ENCODE results near the gene ATRNL1.

Gene ATRNL1

DNA sequence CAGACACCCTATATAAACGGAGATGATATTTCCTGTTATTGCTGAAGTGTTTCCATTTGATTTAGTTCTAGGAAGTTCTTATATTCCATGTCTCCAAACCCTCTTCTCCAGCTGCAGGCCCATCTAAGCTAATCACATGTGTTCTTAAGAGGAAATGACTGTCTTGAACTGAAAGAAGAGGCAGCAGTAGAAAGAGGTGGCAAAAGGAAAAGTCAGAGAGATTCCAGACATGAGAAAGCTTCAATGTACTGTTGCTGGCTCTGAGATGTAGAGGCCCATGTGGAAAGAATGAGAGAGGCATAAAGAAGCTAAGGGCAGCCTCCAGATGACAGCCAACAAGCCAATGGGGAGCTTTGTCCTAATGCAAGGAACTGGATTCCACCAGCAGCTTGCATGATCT lies 892.6 kb downstream of the ATRNL1 start:
- DNase-seq (ENCODE audit: low read depth) = no peak

DNA sequence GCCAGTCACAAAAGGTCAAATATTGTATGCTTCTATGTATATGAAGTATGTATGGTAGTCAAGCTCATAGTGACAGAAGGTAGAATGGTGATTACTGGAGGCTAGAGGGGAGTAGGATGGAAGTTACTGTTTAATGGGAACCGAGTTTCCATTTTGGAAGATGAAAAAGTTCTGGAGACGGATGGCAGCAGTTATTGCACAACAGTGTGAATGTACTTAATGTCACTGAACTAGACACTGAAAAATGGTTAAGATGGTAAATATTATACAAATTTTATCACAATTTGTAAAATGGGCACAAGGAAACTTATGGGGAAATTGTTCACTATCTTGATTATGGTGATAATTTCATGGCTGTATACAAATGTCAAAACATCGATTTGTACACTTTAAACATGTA lies 895.2 kb downstream of the ATRNL1 start:
- DNase-seq (ENCODE audit: low read depth) = no peak

DNA sequence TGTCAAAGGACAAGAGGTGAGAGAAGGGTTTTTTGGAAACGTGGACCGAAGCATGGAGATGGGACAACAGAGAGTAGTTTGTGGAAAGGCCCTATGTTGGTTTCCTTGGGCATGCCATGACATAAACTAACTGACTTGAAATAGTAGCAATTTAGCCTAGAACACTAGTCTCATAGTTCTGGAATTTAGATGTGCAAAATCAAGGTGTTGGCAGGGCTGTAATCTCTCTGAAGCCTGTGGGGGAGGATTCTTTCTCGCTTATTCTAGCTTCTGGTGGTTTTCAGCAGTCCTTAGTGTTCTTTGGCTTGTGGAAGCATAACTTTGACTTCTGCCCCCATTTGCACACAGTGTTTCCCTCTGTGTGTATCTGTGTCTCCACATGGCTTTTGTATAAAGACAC lies 896.5 kb downstream of the ATRNL1 start:
- no peak for DNase-seq (ENCODE audit: low read depth)

DNA sequence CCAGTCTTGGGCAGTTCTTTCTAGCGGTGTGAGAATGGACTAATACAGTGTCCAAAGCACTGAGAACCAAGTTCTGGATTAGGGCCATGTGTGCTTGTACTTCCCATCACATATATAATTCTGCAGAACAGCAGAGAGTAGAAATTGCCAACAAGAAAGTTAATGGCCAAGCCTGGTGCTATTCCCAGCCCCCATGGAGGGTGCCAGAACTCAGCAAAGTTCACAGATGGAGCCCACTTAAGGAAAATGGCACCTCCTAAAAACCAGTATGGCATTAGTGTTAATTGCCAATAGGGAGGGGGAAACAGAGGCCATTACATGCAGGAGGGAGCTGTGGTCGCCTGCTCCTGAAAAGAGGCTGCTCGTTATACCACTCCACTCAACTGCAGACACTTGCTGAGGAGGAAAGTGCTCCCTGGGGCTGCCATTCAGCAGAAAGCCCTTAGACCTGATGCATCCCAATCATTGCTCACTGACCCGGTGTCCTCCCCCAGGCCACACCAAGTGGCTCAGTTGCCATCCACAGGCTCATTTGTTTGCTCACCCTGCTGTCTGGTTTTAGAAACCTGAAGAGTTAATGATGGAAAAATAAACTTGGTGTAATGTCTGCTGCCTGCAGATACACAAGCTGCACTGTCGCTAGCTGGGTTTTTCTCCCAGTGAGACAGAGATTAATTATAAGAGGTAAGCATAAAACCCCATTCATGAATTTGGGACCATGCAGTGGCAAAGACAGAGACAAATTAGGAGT lies 899.2 kb downstream of the ATRNL1 start:
- DNase-seq (ENCODE audit: low read depth) = no peak

DNA sequence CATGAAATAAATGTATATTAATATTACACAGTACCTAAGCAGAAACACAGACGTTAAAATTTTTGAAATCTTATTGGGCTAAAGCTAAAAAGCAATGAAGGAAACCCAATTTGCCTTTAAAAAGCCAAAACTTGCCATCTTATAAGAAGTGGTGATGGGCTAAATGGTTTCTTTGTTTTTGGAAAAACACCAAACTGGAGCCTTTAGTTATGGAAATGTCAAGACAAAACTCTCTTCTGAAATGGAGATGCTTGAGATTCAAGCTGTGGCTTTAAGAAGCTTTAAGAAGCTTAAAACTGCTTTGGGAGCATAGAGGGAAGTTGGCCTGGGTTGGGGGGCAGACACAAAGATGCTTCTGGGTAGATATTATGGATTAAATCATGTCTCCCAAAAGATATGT lies 902.9 kb downstream of the ATRNL1 start:
- no peak for DNase-seq (ENCODE audit: low read depth)

DNA sequence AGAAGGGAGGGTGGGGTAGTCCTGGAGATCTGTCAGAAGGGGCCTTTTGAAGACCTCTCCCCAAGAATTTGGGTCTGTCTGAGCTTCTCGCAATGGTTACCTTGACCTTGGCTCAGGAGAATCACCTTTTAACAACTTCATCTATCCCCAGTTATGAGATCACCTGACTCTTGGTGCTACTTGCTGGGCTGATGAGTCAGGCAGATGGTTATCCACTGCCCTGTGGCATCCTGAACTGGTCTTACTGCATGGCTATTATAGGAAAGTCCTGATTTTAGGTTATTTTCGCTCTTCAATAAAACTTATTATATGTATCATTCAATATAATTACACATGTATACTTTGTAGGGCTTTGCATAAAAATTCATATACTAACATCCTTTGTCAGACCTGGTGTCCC lies 905.1 kb downstream of the ATRNL1 start:
- DNase-seq (ENCODE audit: low read depth) = no peak
